NOMO-1 treated with dmso at 0.1 percent for 144 hours (cell line): ENCODE results near the gene PALM.
"Not testable (repeated sequence)": the region's sequence is repeated elsewhere in the genome, so short reads cannot be mapped to it uniquely, and the experiment has no call there.

ENCODE experiments used
- DNase-seq: peaks from one replicate; lab custom pipeline; 2025; ENCODE audit not compliant: unreplicated experiment; lab: John Stamatoyannopoulos, UW

The PALM gene

DNA sequence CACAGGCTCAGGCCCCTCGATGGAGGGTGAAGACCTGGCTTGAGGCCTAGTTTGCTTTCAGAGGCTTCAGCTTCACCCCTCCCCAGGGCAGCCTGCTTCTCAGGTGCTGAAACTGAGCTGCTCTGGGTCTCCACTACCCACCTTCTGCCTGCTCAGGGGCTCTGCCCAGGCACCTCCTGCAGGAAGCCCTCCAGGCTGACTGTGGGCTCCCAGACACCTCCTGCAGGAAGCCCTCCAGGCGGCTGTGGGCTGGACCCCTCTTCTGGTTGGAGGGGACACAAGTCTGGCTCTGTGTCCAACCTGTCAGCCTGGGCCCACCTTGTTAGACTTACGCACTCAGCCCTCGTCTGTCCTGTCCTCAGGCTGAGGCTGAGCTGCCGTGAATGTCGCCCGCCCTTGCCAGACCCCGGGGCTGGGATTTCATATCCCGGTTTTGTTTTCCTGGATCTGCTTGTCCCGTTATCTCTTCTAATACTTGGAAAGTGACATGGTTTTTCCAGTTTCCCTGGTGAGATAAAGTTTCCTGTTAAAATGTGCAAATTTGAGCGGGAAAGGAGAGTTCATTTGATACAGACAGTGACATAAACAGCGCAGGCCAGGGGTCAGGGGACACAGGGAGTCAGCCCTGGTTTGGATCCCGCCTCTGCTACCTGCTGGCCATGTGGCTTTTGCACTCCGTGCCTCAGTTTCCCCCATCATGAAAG is 21.4 kb downstream of the PALM start:
- DNase-seq, result no peak

DNA sequence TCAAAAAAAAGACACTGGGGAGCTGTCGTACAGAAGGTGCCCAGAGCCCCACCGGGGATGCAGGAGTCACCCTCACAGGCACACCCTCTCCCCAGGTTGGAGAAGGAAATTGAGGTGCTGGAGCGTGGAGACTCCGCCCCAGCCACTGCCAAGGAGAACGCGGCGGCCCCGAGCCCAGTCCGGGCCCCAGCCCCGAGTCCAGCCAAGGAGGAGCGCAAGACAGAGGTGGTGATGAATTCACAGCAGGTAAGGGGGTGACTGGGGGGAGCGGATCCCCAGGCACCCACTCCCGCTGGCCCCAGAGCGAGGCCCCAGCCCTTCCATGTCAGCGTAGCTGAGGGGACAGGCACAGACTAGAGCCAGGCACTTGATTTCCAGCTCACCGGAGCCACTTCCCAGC is 22.3 kb downstream of the PALM start:
- DNase-seq, result no peak

- DNase-seq, result no peak
These were observed 23.7 kb downstream of the PALM start for GRCh38 chr19:732148-733069.

DNA sequence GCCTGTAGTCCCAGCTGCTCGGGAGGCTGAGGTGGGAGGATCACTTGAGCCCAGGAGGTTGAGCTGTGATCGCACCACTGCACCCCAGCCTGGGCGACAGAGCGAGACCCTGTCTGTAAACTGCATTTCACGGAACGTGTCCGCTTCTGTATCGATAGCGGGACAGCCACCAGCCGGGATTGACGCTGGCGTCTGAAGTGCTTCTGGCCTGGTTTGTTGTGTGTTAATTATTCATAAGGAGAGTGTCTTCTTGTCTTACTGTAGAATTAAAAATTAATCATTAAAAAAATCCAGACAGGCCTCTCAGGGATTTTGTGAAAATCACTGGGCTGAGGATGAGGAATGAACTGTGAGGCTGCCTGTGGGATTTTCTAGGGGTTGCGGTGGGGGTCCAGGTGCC is 26.0 kb downstream of the PALM start:
- DNase-seq, result no peak

- no peak for DNase-seq
These were observed 27.4 kb downstream of the PALM start for GRCh38 chr19:736125-736524.

DNA sequence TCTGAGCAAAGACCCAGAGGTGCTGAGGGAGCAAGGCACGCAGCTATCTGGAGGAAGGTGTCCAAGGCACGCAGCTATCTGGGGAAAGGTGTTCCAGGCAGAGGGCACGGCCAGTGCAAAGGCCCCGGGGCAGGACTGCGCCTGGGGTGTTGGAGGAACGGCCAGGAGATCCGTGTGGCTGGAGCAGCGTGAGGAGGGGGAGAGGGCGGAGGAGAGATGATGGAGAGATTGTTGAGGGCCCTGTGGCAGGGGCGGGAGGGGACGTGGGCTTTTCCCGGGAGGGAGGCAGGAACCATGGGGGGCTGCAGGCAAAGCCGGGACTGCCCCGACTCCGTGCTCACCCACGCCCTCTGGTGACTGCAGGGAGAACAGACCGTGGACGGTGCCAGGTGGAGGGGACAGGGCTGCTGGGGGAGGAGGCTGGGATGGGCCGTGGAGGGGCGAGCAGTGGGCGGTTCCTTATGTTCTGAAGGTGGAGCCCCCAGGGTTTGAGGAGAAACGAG is 28.9 kb downstream of the PALM start:
- peak; percentile 20 for DNase-seq

DNA sequence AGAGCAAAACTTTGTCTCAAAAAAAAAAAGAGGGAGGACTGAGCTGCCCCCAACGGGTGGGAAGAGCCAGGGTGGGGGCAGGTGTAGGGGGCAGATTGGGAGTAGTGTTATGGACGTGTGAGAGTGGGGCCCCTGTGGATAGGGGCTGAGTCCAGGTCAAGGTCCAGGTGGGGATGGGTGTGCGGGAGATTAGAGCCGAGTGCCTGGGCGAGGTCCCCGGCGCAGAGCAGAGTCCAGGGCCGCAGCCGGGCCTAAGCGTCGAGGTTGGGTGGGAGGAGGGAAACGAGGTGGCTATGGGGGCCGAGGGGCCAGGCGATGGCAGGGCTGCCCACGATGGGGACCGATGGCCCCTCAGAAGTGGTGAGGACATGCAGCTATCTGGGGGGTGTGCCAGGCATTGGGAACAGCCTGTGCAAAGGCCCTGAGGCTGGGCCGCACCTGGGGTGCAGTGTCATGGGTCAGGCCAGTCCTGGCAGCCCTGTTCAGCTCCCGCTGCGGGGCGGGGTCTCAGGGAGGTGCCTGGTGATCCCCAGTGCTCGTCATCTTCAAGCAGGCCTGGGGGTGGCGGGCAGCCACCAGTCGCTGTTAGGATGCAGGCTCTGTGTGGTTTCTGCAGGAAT is 29.9 kb downstream of the PALM start:
- DNase-seq, result no peak

DNA sequence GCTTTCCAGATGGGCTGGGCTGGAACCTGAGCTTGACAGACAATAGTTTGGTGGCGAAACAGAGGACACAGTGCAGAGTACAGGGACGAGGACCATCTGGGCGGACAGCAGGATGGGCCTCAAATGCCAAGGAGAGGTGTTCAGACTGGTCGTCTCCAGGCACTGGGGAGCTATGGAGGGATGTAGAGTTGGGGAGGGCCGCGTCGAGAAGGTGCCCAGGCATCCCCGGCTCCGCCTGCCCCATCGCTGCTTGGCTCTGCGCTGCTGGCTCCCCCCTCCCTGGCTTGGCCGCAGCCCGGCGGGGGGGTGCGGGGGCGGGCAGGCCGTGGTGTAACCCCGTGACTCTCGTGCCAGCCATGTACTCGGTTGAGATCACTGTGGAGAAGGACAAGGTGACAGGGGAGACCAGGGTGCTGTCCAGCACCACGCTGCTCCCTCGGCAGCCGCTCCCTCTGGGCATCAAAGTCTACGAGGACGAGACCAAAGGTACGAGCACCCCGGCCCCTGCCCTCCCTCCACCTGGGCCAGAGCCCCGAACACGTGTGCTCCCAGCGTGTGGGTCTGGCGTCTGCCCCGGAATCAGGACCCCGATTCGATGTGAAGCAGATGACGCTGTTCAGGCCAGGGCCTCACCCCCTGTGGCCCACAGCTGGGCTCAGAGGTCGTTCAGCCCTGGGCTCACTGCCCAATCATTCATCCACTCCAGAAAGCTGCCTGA is 31.4 kb downstream of the PALM start:
- DNase-seq, result no peak

- not testable (repeated sequence) for DNase-seq
These were observed 32.2 kb downstream of the PALM start for GRCh38 chr19:740816-741505.

DNA sequence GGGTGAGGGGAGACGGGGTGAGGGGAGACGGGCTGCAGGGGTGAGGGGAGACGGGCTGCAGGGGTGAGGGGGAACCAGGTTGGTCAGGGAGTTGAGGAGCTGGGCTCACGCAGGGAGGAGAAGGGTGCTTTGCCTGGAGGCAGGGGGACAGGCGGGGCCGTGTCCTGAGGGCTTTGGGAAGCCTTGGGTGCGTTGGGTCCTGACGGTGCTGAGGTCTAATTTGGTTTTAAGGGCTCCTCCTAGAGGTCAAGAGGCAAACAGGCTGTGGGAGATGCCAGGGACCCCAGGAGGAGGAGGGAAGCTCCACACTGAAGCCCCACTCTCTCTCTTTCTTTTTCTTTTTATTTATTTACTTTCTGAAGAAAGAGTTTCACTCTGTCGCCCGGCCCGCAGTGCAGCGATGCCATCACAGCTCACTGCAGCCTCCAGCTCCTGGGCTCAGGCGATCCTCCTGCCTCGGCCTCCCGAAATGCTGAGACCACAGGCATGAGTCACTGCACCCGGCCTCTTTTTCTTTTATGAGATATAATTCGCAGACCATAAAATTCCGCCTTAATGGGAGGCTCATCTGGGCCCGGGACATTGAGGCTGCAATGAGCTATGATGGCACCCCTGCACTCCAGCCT is 32.9 kb downstream of the PALM start:
- no peak for DNase-seq

- no peak for DNase-seq
These were observed 33.9 kb downstream of the PALM start for GRCh38 chr19:742540-743075.

DNA sequence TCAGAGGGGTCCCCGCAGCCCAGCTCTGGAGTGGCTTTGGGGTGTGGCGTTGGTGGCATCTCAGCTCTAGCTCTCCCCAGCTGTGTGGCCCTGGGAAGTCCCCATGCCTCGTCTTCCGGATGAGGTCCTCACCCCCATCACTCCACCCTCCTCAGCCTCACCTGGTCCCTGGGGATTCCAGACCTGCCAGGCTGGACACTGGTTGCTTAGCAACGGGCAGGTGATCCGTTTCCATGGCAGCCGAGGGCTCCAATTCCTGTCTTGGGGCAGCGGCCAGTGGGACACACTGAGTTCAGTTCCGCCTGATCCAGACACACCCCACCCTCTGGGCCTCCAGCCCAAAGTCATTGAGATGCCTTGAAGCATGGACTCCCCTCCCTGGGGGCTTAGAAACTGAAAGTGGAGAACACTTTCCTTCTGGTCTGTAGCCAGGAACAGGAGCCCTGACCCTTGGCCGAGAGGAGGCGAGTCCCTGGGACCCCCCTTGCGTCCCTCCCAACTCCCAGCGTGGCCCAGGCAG is 34.5 kb downstream of the PALM start:
- DNase-seq, result no peak

GRCh38 chr19:745138-745537 is 36.4 kb downstream of the PALM start:
- not testable (repeated sequence) for DNase-seq

GRCh38 chr19:746208-746819 is 37.6 kb downstream of the PALM start:
- no peak for DNase-seq

DNA sequence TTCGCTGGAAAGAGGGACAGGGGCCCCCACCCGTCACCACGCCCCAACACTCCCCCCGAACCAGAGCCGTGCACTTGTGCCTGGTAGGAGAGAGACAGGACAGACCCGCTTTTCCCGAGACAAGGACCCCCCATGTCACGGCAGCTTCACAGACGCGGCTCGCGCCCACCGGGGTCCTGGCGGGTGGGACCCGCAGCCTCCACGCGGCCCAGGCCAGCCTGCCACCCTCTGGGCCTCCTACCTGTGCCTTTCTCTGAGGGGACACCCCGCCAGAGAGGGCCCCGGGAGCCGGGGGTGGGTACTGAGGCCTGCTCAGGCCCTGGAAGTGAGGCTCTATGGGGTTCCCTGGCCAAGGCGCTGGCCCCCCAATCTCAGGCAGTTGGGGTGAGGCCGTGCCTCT is 38.2 kb downstream of the PALM start:
- no peak for DNase-seq

- no peak for DNase-seq
These were observed 38.9 kb downstream of the PALM start for GRCh38 chr19:747432-748273.

DNA sequence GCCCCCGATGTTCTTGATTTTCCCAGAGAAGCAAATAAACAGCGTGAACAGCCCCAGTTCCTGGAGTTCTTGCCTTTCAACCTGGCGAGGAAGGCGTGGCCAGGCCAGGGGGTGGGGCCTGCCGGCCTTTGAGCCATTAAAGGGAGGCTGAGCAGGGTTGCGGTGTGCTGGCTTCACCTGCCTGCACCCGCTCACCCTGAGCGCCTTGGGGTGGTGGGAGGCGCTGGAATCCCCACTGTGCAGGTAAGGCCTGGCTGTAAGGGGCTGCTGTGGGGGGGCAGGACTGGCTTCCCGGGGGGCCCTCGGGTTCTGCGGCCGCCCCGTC is 39.5 kb downstream of the PALM start:
- DNase-seq, result no peak

- DNase-seq, result no peak
These were observed 41.1 kb downstream of the PALM start for GRCh38 chr19:749811-750210.
